Measurements from ENCODE around the gene CBFA2T3. TPM values are rescaled to one million over a fixed set of nuclear protein-coding genes. Genes with fewer than 3 reads are reported as not detected.

The CBFA2T3 gene
- total RNA-seq, 4 donors from 2014 or later = 0.84 to 12.6 (median 1.4) TPM

DNA sequence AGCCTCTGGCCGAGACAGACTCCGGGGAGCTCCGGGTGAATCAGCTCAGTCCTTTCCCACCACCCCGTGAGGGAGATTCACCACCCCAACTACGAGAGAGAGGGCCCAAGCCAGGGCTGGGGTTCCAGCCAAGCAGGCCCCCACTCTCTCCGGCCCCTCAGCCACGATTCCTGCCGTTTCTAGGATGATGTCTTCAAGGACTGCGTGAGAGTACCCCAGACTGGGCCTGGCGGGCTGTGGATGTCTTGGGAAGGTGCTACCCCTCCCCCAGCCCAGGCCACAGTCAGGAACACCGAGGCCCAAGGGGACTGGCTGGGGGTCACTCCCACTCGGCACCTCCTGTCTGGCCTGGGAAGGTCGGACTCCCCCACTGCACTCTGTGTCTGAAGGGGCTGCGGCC lies 89.0 kb downstream of the CBFA2T3 start:
- TF ChIP-seq, protein P1, sequence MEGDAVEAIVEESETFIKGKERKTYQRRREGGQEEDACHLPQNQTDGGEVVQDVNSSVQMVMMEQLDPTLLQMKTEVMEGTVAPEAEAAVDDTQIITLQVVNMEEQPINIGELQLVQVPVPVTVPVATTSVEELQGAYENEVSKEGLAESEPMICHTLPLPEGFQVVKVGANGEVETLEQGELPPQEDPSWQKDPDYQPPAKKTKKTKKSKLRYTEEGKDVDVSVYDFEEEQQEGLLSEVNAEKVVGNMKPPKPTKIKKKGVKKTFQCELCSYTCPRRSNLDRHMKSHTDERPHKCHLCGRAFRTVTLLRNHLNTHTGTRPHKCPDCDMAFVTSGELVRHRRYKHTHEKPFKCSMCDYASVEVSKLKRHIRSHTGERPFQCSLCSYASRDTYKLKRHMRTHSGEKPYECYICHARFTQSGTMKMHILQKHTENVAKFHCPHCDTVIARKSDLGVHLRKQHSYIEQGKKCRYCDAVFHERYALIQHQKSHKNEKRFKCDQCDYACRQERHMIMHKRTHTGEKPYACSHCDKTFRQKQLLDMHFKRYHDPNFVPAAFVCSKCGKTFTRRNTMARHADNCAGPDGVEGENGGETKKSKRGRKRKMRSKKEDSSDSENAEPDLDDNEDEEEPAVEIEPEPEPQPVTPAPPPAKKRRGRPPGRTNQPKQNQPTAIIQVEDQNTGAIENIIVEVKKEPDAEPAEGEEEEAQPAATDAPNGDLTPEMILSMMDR (IDR thresholded peaks at IDR 0.05) = no peak
- ATAC-seq (ENCODE audit: low FRiP score) (no peak), DNase-seq (ENCODE audit: low spot score) (no peak)

DNA sequence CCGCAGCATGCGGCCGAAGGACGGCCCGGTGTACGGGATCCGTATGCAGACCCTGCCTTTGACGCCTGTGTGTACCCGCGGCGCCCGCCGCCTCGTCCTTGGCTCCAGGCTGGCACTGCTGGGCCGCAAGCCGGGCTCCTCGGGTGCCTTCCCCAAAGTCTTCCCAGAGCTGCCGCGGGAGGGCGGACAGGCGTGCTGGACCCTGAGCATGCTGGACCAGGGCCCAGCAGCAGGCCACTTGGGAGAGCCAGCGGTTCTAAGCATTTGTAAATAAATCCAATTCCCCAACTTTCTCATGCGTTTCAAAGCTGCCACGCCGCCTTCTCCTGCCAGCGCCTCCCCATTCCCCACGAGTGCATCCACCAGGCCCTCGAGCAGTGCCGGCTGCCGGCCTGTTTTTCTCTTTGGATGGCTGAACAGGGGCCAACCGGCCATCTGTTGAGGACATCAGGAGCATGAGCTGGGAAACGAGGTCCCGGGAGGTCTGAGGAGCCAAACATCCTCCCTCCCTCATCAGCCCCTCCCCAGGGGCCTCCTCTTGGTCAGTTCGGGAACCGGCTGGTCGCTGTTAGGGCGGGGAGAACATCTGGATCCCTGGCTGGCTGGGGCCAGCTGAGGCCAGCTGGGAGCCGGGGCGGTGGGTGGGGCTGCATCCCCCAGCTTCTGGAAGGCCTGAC lies 90.0 kb downstream of the CBFA2T3 start:
- peak; percentile 23 for DNase-seq (ENCODE audit: low spot score)
- TF ChIP-seq, protein P1 (IDR thresholded peaks at IDR 0.05) = no peak
- ATAC-seq (ENCODE audit: low FRiP score) = no peak

DNA sequence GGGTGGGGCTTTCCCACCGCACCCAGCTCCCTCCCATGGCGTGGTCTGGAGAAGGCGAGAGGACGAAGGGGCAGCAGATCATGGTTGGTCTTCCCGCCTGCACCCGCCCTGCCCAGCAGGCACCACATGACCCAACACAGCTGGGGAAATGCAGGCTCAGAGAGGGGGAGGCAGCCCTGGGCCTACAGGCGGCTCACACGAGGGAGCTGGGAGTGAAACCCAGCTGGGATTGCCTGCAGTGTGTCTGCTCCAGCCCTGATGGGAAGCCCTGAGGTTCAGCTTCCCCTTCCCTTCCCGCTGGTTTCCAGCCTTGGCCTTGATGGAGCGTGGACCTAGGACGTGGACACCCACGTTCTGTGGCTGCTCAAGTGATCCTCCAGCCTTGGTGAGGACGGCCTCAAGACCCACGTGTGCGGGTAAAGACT lies 90.6 kb downstream of the CBFA2T3 start:
- no peak for ATAC-seq (ENCODE audit: low FRiP score)
- no peak for DNase-seq (ENCODE audit: low spot score)
- TF ChIP-seq, protein P1 (IDR thresholded peaks at IDR 0.05) = no peak

DNA sequence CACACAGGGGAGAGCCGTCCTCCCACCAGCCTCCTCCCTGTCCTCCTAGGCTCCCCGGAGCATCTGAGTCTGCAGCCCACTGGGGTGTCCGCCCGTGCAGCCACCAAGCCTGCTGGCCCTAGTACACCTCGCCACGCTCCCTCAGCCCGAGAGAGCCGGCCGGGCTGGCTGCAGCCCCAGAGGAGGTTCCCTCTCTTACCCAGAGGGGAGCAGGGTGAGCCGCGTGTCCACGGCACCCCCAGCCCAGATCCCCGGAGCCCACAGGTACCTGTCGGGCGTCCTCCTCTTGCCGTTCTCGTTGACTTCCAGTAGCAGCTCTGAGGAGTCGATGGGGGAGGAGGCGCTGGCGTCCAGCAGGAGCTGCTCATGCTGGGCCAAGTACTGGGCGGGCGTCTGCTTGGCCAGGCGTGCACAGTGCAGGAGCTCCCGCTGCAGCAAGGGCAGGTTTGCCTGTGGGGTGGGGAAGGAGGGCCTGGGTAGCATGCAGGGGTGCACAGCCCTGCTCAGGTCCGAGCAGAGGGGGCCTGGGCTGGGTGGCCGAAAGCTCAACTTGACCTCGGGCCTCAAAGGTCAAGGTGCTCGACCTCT lies 91.2 kb downstream of the CBFA2T3 start:
- DNase-seq (ENCODE audit: low spot score) = no peak
- ATAC-seq (ENCODE audit: low FRiP score) = peak; percentile 10
- TF ChIP-seq, protein P1 (IDR thresholded peaks at IDR 0.05) = no peak

DNA sequence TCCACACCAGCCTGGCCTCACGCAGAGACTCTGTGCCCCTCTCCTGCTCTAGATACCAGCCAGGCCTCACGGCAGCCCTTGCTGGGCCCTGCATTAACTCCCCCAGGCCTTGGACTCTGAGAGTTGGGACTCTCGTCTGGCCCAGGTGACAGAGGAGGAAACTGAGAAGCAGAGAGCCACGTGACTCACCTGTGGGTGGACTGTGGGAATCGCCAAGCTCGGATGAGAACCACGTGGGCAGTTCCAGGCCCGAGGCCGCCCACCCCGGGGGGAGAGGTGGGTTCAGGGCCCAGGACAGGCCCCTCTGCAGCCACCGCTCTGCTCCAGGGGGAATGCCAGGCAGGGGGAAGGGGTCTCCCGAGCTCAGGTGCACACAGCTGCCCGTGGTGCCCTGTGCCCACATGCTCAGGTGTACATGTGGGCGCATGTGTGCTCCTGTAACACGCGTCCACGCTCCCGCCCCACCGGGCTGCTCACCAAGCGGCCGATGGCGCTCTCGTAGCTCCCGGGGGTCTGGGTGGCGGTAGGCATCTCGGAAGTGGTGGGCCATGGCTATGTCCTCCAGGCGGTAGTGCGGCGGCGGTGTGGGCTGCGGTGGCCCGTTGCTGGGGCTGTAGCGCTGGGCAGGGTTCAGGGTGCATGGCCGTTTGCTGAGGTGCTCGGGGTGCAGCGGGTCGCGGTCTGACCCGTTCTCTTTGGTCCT lies 92.3 kb downstream of the CBFA2T3 start:
- DNase-seq (ENCODE audit: low spot score) (no peak), ATAC-seq (ENCODE audit: low FRiP score) (no peak)
- TF ChIP-seq, protein P1 (IDR thresholded peaks at IDR 0.05) = no peak

DNA sequence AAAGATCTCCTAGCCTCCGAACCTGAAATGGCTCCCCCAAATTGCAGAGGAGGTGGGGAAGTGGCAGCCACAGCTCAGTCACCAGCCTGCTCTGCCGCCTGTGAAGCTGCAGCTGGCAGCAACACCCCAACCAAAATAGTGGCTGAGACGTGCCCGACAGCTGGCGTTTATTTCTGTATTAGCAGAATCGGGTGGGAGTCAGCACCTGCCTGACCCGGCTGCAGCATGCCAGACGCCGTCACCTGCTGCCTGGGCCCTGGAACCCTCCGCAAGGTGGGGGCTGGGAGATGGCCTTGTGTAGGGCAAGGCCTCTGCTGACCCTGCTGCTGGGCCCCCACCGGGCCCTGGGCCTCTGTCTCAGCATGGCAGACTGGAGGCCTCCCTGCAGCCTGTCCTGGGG lies 93.1 kb downstream of the CBFA2T3 start:
- ATAC-seq (ENCODE audit: low FRiP score) (no peak), DNase-seq (ENCODE audit: low spot score) (no peak)
- TF ChIP-seq, protein P1 (IDR thresholded peaks at IDR 0.05) = no peak

Data from omental fat pad (tissue), 4 donors.